ENCODE measurements around the gene ATG7. TPM values are rescaled to one million over a fixed set of nuclear protein-coding genes. Genes with fewer than 3 reads are reported as not detected.

Gene ATG7
- total and polyA plus RNA-seq, 9 donors, result 10.2 to 54.5 (median 37.4) TPM

- no peak for DNase-seq
- Histone ChIP-seq H3K27ac (no peak overlapping the region), H3K4me1 (ENCODE audit: insufficient read depth) (no peaks in the 10 kb centered on the region), H3K9me3 (no peaks in the 10 kb centered on the region), H3K4me3 (no peak overlapping the region), H3K36me3 (no peaks in the 10 kb centered on the region), H3K27me3 (no peaks in the 10 kb centered on the region)
- TF ChIP-seq POLR2A (IDR thresholded peaks at IDR 0.05) (no peak), CTCF (IDR thresholded peaks at IDR 0.05) (no peak), EP300 (IDR thresholded peaks at IDR 0.05) (no peak)
- WGBS, 3 donors, result 17 to 42% (median 28%) methylated on average over 1 of the region's 1 CpG
- intact Hi-C loops (cut with DNase I), result no loop called here
Measured at GRCh38 chr3:11244121-11244677, 28.0 kb upstream of the ATG7 start.

DNA sequence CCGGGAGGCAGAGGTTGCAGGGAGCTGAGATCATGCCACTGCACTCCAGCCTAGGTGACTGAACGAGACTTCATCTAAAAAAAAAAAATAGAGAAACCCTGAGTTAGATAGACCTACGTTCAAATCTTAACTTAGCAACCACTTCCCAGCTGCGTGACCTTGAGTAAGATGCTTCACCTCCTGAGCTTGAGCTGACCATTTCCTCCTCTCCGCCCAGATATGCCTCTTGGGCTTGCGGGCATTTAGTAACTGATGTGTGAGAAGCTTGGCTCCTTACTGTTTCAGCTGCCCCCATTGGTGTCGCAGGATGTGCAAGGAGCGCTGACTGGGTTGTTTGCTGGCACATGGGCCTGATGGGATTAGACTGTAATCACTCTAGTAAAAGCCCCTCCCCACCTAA is 26.9 kb upstream of the ATG7 start:
- DNase-seq, result no peak
- TF ChIP-seq CTCF (IDR thresholded peaks at IDR 0.05) (no peak), POLR2A (IDR thresholded peaks at IDR 0.05) (no peak), EP300 (IDR thresholded peaks at IDR 0.05) (no peak)
- no peaks in the 10 kb centered on the region for H3K9me3 ChIP-seq
- intact Hi-C loops (cut with DNase I), result no loop called here
- 81 to 85% (median 85%) methylated on average over 8 of the region's 8 CpGs for WGBS, 3 donors
- no peaks in the 10 kb centered on the region for H3K4me1 ChIP-seq (ENCODE audit: insufficient read depth)
- H3K27me3 ChIP-seq, result no peaks in the 10 kb centered on the region
- no peak overlapping the region for H3K27ac ChIP-seq
- H3K36me3 ChIP-seq, result no peaks in the 10 kb centered on the region
- no peak overlapping the region for H3K4me3 ChIP-seq

DNA sequence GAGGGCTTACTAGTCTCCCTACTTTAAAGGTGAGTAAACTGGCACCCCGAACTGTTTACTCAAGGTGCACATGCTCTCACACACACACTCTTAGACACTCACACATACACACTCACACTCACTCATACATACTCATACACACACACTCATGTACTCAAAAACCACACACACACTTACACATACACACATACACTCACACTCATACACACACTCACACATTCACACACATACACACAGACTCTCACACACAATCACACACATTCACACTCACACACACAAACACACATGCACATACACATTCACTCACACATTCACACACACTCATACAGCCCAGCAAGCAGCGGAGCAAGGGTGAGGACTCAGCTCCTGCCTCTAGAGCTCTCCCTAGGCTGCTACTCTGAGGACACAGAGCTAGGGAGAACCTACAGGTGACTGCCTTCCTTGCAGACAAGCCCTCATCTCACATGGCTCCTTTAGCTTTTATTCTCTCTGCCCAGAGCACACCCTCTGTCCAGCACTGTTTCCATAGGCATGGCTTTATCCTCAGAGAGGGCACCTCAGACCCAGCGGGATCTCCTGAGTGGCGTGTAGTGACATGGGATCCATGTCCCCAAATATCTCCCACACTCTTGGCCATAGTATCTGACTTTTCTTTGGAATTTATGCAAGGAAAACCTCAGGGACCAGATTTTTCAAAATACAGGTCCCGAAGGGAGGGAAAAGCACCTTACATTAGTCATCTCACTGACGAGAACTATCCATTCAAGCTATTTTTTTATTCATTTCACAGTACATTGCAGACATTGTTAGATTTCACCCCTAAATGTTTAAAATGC is 26.2 kb upstream of the ATG7 start:
- H3K4me1 ChIP-seq (ENCODE audit: insufficient read depth), result no peaks in the 10 kb centered on the region
- H3K27ac ChIP-seq, result no peak overlapping the region
- intact Hi-C loops (cut with DNase I), result no loop called here
- TF ChIP-seq CTCF (IDR thresholded peaks at IDR 0.05) (no peak), POLR2A (IDR thresholded peaks at IDR 0.05) (no peak), EP300 (IDR thresholded peaks at IDR 0.05) (no peak)
- DNase-seq, result no peak
- H3K9me3 ChIP-seq, result no peaks in the 10 kb centered on the region
- H3K27me3 ChIP-seq, result no peaks in the 10 kb centered on the region
- no peaks in the 10 kb centered on the region for H3K36me3 ChIP-seq
- no peak overlapping the region for H3K4me3 ChIP-seq
- WGBS, 3 donors, result 91 to 93% (median 92%) methylated on average over 6 of the region's 6 CpGs

DNA sequence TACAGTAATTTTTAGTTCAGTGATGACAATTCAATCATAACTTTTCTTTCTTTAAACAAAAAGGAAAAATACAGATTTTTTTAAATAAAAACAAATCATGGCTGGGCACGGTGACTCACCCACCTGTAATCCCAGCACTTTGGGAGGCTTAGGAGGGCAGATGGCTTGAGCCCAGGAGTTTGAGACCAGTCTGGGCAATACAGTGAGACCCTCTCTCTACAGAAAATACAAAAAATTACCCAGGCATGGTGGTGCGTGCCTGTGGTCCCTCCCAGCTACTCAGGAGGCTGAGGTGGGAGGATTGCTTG is 25.6 kb upstream of the ATG7 start:
- intact Hi-C loops (cut with DNase I), result no loop called here
- Histone ChIP-seq H3K27me3 (no peaks in the 10 kb centered on the region), H3K4me1 (ENCODE audit: insufficient read depth) (no peaks in the 10 kb centered on the region), H3K9me3 (no peaks in the 10 kb centered on the region), H3K36me3 (no peaks in the 10 kb centered on the region), H3K4me3 (no peak overlapping the region), H3K27ac (no peak overlapping the region)
- DNase-seq, result no peak
- WGBS, 3 donors, result 83 to 89% (median 87%) methylated on average over 2 of the region's 2 CpGs
- TF ChIP-seq EP300 (IDR thresholded peaks at IDR 0.05) (no peak), CTCF (IDR thresholded peaks at IDR 0.05) (no peak), POLR2A (IDR thresholded peaks at IDR 0.05) (no peak)
